Osteoblast (primary cell): ENCODE measurements around the gene CDKN2B-AS1. TPM values are rescaled to one million over a fixed set of nuclear protein-coding genes. Genes with fewer than 3 reads are reported as not detected.

Source experiments
- DNase-seq: peaks from one replicate; pipeline ENCODE4 v3.0.0; 2011; ENCODE audit warnings: low spot score, mixed read lengths; ENCODE audit not compliant: insufficient read length; ENCODE audit errors: missing footprints
- H2AFZ ChIP-seq: 2 replicates; pipeline ENCODE4 v1.6.0; 2011; ENCODE audit warnings: mild to moderate bottlenecking, low read length
- H3K27ac ChIP-seq: 2 replicates; pipeline ENCODE4 v1.5.1; 2011; ENCODE audit warnings: mild to moderate bottlenecking, low read depth, low read length, moderate library complexity
- H3K27me3 ChIP-seq: 2 replicates; pipeline ENCODE4 v1.6.0; 2012; ENCODE audit warnings: mild to moderate bottlenecking, control low read depth, inconsistent platforms, low read length, moderate library complexity; ENCODE audit not compliant: insufficient read depth
- H3K36me3 ChIP-seq: 2 replicates; pipeline ENCODE4 v1.5.1; 2011; ENCODE audit warnings: mild to moderate bottlenecking, low read length, control low read depth, moderate library complexity; ENCODE audit not compliant: insufficient read depth
- H3K4me1 ChIP-seq: 2 replicates; pipeline ENCODE4 v1.5.1; 2011; ENCODE audit warnings: mild to moderate bottlenecking, low read length, control low read depth, moderate library complexity; ENCODE audit not compliant: insufficient read depth
- H3K4me2 ChIP-seq: 2 replicates; pipeline ENCODE4 v1.6.0; 2011; ENCODE audit warnings: mild to moderate bottlenecking, low read length; ENCODE audit not compliant: insufficient read depth
- H3K4me3 ChIP-seq: fragments of 200-600 bp; sonication (generic); 3 replicates; pipeline ENCODE4 v1.5.1; 2012; ENCODE audit warnings: mild to moderate bottlenecking, low read length, inconsistent platforms; ENCODE audit not compliant: insufficient read depth
- H3K79me2 ChIP-seq: 2 replicates; pipeline ENCODE4 v1.6.0; 2012; ENCODE audit warnings: mild to moderate bottlenecking, low read length, control low read depth, inconsistent platforms; ENCODE audit not compliant: insufficient read depth
- H3K9me3 ChIP-seq: 2 replicates; pipeline ENCODE4 v1.5.1; 2011; ENCODE audit warnings: low read depth, low read length, control low read depth
- H4K20me1 ChIP-seq: 2 replicates; pipeline ENCODE4 v1.6.0; 2012; ENCODE audit warnings: mild to moderate bottlenecking, low read length, control low read depth; ENCODE audit not compliant: insufficient read depth
- CTCF ChIP-seq: IDR thresholded peaks from 2 replicates; pipeline ENCODE4 v1.5.1; 2011; ENCODE audit warnings: mild to moderate bottlenecking, low read depth, low read length, moderate library complexity; ENCODE audit errors: extremely low read depth
- total RNA-seq: library from RNA; depleted of rRNA; stranded (reverse); fragments of >200 nt; gene quantifications from 2 replicates; pipeline ENCODE4 v1.2.3, GENCODE V29; 2012

CDKN2B-AS1 gene
- total RNA-seq, 1 donor: 15.2 TPM

- H3K27ac ChIP-seq: no peak overlapping the region
Observed at GRCh38 chr9:22088053-22088716, 93.6 kb downstream of the CDKN2B-AS1 start.

GRCh38 chr9:22088717-22089061, 94.1 kb downstream of the CDKN2B-AS1 start:
- Histone ChIP-seq H3K27ac (no peak overlapping the region), H3K9me3 (no peaks in the 10 kb centered on the region), H3K36me3 (no peaks in the 10 kb centered on the region), H3K27me3 (no peaks in the 10 kb centered on the region), H4K20me1 (no peaks in the 10 kb centered on the region), H3K4me3 (no peak overlapping the region), H3K79me2 (no peaks in the 10 kb centered on the region), H3K4me2 (no peak overlapping the region), H2AFZ (no peak overlapping the region), H3K4me1 (peaks cover 14% of the 10 kb centered on the region)
- no peak for TF ChIP-seq CTCF
- DNase-seq: no peak

More at GRCh38 chr9:22088053-22088716, 93.6 kb downstream of the CDKN2B-AS1 start:
- H3K27me3 ChIP-seq: no peaks in the 10 kb centered on the region
- no peaks in the 10 kb centered on the region for H3K36me3 ChIP-seq
- DNase-seq: no peak
- H2AFZ ChIP-seq: no peak overlapping the region
- peaks cover 14% of the 10 kb centered on the region for H3K4me1 ChIP-seq
- no peak overlapping the region for H3K4me2 ChIP-seq
- no peak overlapping the region for H3K4me3 ChIP-seq
- no peak for TF ChIP-seq CTCF
- H3K79me2 ChIP-seq: no peaks in the 10 kb centered on the region
- no peaks in the 10 kb centered on the region for H3K9me3 ChIP-seq
- no peaks in the 10 kb centered on the region for H4K20me1 ChIP-seq

- Histone ChIP-seq H3K4me3 (no peak overlapping the region), H3K9me3 (no peaks in the 10 kb centered on the region), H2AFZ (no peak overlapping the region), H3K27me3 (no peaks in the 10 kb centered on the region), H4K20me1 (no peaks in the 10 kb centered on the region), H3K79me2 (no peaks in the 10 kb centered on the region), H3K4me1 (peaks cover 19% of the 10 kb centered on the region), H3K27ac (peak overlapping the region; percentile 44), H3K36me3 (no peaks in the 10 kb centered on the region), H3K4me2 (no peak overlapping the region)
- peak; percentile 75 for DNase-seq
- TF ChIP-seq CTCF: no peak
Observed at GRCh38 chr9:22097707-22098106, 103.1 kb downstream of the CDKN2B-AS1 start.

GRCh38 chr9:22098643-22099332, 104.2 kb downstream of the CDKN2B-AS1 start:
- Histone ChIP-seq H3K4me2 (no peak overlapping the region), H3K4me1 (peaks cover 28% of the 10 kb centered on the region), H2AFZ (no peak overlapping the region), H3K9me3 (no peaks in the 10 kb centered on the region), H3K4me3 (no peak overlapping the region), H4K20me1 (no peaks in the 10 kb centered on the region), H3K79me2 (no peaks in the 10 kb centered on the region), H3K36me3 (no peaks in the 10 kb centered on the region), H3K27ac (no peak overlapping the region), H3K27me3 (no peaks in the 10 kb centered on the region)
- no peak for TF ChIP-seq CTCF
- no peak for DNase-seq
